Measurements from ENCODE around the gene ESR1.
"Not testable (repeated sequence)": the region's sequence is repeated elsewhere in the genome, so short reads cannot be mapped to it uniquely, and the experiment has no call there.

DNA sequence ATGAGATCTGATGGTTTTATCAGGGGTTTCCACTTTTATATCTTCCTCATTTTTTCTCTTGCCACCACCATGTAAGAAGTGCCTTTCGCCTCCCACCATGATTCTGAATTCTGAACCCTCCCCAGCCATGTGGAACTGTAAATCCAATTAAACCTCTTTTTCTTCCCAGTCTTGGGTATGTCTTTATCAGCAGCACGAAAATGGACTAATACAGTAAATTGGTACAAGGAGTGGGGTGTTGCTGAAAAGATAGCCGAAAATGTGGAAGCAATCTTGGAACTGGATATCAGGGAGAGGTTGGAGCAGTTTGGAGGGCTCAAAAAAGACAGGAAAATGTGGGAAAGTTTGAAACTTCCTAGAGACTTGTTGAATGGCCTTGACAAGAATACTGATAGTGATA, 268.8 kb downstream of the ESR1 start:
- TF ChIP-seq, protein P1, sequence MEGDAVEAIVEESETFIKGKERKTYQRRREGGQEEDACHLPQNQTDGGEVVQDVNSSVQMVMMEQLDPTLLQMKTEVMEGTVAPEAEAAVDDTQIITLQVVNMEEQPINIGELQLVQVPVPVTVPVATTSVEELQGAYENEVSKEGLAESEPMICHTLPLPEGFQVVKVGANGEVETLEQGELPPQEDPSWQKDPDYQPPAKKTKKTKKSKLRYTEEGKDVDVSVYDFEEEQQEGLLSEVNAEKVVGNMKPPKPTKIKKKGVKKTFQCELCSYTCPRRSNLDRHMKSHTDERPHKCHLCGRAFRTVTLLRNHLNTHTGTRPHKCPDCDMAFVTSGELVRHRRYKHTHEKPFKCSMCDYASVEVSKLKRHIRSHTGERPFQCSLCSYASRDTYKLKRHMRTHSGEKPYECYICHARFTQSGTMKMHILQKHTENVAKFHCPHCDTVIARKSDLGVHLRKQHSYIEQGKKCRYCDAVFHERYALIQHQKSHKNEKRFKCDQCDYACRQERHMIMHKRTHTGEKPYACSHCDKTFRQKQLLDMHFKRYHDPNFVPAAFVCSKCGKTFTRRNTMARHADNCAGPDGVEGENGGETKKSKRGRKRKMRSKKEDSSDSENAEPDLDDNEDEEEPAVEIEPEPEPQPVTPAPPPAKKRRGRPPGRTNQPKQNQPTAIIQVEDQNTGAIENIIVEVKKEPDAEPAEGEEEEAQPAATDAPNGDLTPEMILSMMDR (IDR thresholded peaks at IDR 0.05; ENCODE audit: insufficient read depth, low read depth, low read length) = not testable (repeated sequence)
- TF ChIP-seq EZH2 (IDR thresholded peaks at IDR 0.05; ENCODE audit: insufficient read depth, low read length) = not testable (repeated sequence)
